HFFc6 (cell line): ENCODE results near the gene ESCO1. TPM values are rescaled to one million over a fixed set of nuclear protein-coding genes. Genes with fewer than 3 reads are reported as not detected.
"Not testable (repeated sequence)": the region's sequence is repeated elsewhere in the genome, so short reads cannot be mapped to it uniquely, and the experiment has no call there.

Experiments
- DNase-seq: peaks from one replicate; pipeline ENCODE4 v3.0.0-alpha.2; 2018
- H3K27ac Mint-ChIP-seq: 2 replicates; pipeline ENCODE4 v1.8.0; 2020; ENCODE audit warnings: mild to moderate bottlenecking, mixed read lengths
- H3K27me3 Mint-ChIP-seq: 2 replicates; pipeline ENCODE4 v1.8.0; 2021; ENCODE audit warnings: mild to moderate bottlenecking, moderate library complexity, mixed read lengths; ENCODE audit not compliant: insufficient read depth
- H3K36me3 Mint-ChIP-seq: 2 replicates; pipeline ENCODE4 v1.8.0; 2021; ENCODE audit warnings: low read depth, mixed read lengths
- H3K4me1 Mint-ChIP-seq: 2 replicates; pipeline ENCODE4 v1.8.0; 2020; ENCODE audit warnings: low read depth, mixed read lengths
- H3K4me3 Mint-ChIP-seq: 2 replicates; pipeline ENCODE4 v1.8.0; 2020; ENCODE audit warnings: mild to moderate bottlenecking, moderate library complexity, mixed read lengths
- H3K9me3 Mint-ChIP-seq: 2 replicates; pipeline ENCODE4 v1.8.0; 2020; ENCODE audit warnings: mild to moderate bottlenecking, mixed read lengths
- CTCF ChIP-seq: fragments of 200-600 bp; sonication (generic); IDR thresholded peaks from 2 replicates; pipeline ENCODE4 v1.5.0; 2021; ENCODE audit warnings: antibody characterized with exemption, mild to moderate bottlenecking
- long read RNA-seq: library from polyadenylated mRNA; unstranded; transcript quantifications from one replicate; pipeline ENCODE4 v2.0.0, GENCODE V29; 2019
- total RNA-seq, 6 experiments: library from RNA; stranded (reverse); fragmentation: NEBNext Ultra II Directional; extraction: Animal tissue kit (Norgen Biotek cat#: 25700); gene quantifications; 2 replicates in 1 of 6; 3 replicates in 5 of 6; pipeline ENCODE4 v1.2.3, GENCODE V29; 2021

ESCO1 gene
- total RNA-seq: 1 to 10 TPM; 5.8 to 7.7 (median 6.7) TPM
- long read RNA-seq, full-length matches to known transcripts: 1 of 9 reads
- long read RNA-seq, partial matches to known transcripts: 5 of 9 reads
- long read RNA-seq, other reads (novel, unspliced or antisense): 3 of 9 reads

GRCh38 chr18:21600526-21601410 is at the start of gene ESCO1:
ESCO1 (minus strand) TSS chr18:21600704; CDS start chr18:21574843, 25,861 bp downstream.
- no peaks in the 10 kb centered on the region for H3K36me3 Mint-ChIP-seq
- TF ChIP-seq CTCF: peak; percentile 99
- H3K9me3 Mint-ChIP-seq: no peaks in the 10 kb centered on the region
- peak within 1 kb of the TSS; percentile 99 for H3K27ac Mint-ChIP-seq
- peak within 1 kb of the TSS; percentile 95 for H3K4me3 Mint-ChIP-seq
- peaks cover 19% of the 10 kb centered on the region for H3K4me1 Mint-ChIP-seq
- H3K27me3 Mint-ChIP-seq: no peaks in the 10 kb centered on the region
- DNase-seq: peak; percentile 98

GRCh38 chr18:21640375-21640774 is 39.9 kb upstream of the ESCO1 start:
- DNase-seq, H3K9me3 Mint-ChIP-seq, H3K4me3 Mint-ChIP-seq, H3K36me3 Mint-ChIP-seq, H3K27me3 Mint-ChIP-seq, H3K27ac Mint-ChIP-seq: not testable (repeated sequence)
- H3K4me1 Mint-ChIP-seq: peaks cover 23% of the 10 kb centered on the region

- no peak for TF ChIP-seq CTCF
- 0 out of 2 replicates have a peak, but pooled peaks cover 7% of the 10 kb centered on the region for H3K36me3 Mint-ChIP-seq
- H3K9me3 Mint-ChIP-seq: no peaks in the 10 kb centered on the region
- H3K4me3 Mint-ChIP-seq: no peak overlapping the region
- peaks cover 2% of the 10 kb centered on the region for H3K27me3 Mint-ChIP-seq
- H3K4me1 Mint-ChIP-seq: peaks cover 23% of the 10 kb centered on the region
- no peak overlapping the region for H3K27ac Mint-ChIP-seq
- no peak for DNase-seq
Measured at GRCh38 chr18:21638822-21639221, 38.3 kb upstream of the ESCO1 start.

GRCh38 chr18:21636769-21637168 is 36.3 kb upstream of the ESCO1 start:
- peaks cover 23% of the 10 kb centered on the region for H3K4me1 Mint-ChIP-seq
- no peak for TF ChIP-seq CTCF
- 0 out of 2 replicates have a peak, but pooled peaks cover 7% of the 10 kb centered on the region for H3K36me3 Mint-ChIP-seq
- no peaks in the 10 kb centered on the region for H3K9me3 Mint-ChIP-seq
- H3K4me3 Mint-ChIP-seq: no peak overlapping the region
- no peaks in the 10 kb centered on the region; the same call in 1 of the 2 replicates for H3K27me3 Mint-ChIP-seq
- H3K27ac Mint-ChIP-seq: no peak overlapping the region
- no peak for DNase-seq

GRCh38 chr18:21634588-21635199 is 34.2 kb upstream of the ESCO1 start:
- Mint-ChIP-seq H3K27ac (no peak overlapping the region; the same call in 1 of the 2 replicates), H3K9me3 (no peaks in the 10 kb centered on the region), H3K4me1 (peaks cover 23% of the 10 kb centered on the region), H3K4me3 (no peak overlapping the region), H3K27me3 (no peaks in the 10 kb centered on the region; the same call in none of the 2 replicates), H3K36me3 (0 out of 2 replicates have a peak, but pooled peaks cover 7% of the 10 kb centered on the region)
- DNase-seq: no peak
- no peak for TF ChIP-seq CTCF
